H9 (cell line): ENCODE measurements around the gene KRT78. TPM values are rescaled to one million over a fixed set of nuclear protein-coding genes. Genes with fewer than 3 reads are reported as not detected.

Experiments used
- DNase-seq: peaks from one replicate; pipeline ENCODE4 v3.0.0-alpha.2; 2017
- H2AFZ ChIP-seq: one replicate; pipeline ENCODE4 v1.6.1; 2013; ENCODE audit warnings: mild to moderate bottlenecking, low read length, control low read depth, moderate library complexity
- H2AK5ac ChIP-seq: 2 replicates; pipeline ENCODE4 v1.6.1; 2013; ENCODE audit warnings: low read length, control low read depth, mixed read lengths; ENCODE audit not compliant: insufficient read length
- H2BK120ac ChIP-seq: one replicate; pipeline ENCODE4 v1.6.1; 2013; ENCODE audit warnings: low read depth, mild to moderate bottlenecking, low read length, control low read depth, inconsistent platforms; ENCODE audit not compliant: poor library complexity, severe bottlenecking
- H2BK12ac ChIP-seq: 2 replicates; pipeline ENCODE4 v1.6.1; 2013; ENCODE audit warnings: low read length, control low read depth, mixed read lengths, low read depth; ENCODE audit not compliant: insufficient read length
- H2BK15ac ChIP-seq: 2 replicates; pipeline ENCODE4 v1.6.1; 2013; ENCODE audit warnings: low read depth, low read length, control low read depth
- H2BK20ac ChIP-seq: one replicate; pipeline ENCODE4 v1.6.1; 2013; ENCODE audit warnings: low read depth, mild to moderate bottlenecking, low read length, control low read depth, inconsistent platforms; ENCODE audit not compliant: poor library complexity, severe bottlenecking
- H2BK5ac ChIP-seq: 2 replicates; pipeline ENCODE4 v1.6.1; 2013; ENCODE audit warnings: low read length, control low read depth, mixed read lengths; ENCODE audit not compliant: insufficient read length
- H3K14ac ChIP-seq: 2 replicates; pipeline ENCODE4 v1.6.1; 2013; ENCODE audit warnings: low read length, control low read depth; ENCODE audit not compliant: insufficient read depth
- H3K18ac ChIP-seq: 2 replicates; pipeline ENCODE4 v1.6.1; 2013; ENCODE audit warnings: low read depth, mild to moderate bottlenecking, mixed read lengths, low read length, control low read depth; ENCODE audit not compliant: insufficient read length
- H3K23ac ChIP-seq: 2 replicates; pipeline ENCODE4 v1.6.1; 2013; ENCODE audit warnings: low read length, control low read depth, mixed read lengths, low read depth; ENCODE audit not compliant: insufficient read length
- H3K23me2 ChIP-seq: 2 replicates; pipeline ENCODE4 v1.6.1; 2013; ENCODE audit warnings: low read depth, mild to moderate bottlenecking, mixed read lengths, low read length, control low read depth; ENCODE audit not compliant: insufficient read length, poor library complexity, severe bottlenecking
- H3K27ac ChIP-seq: 2 replicates; pipeline ENCODE4 v1.5.1; 2013; ENCODE audit warnings: low read length, control low read depth, mixed read lengths, low read depth; ENCODE audit not compliant: insufficient read length
- H3K27me3 ChIP-seq: 2 replicates; pipeline ENCODE4 v1.6.1; 2013; ENCODE audit warnings: low read length, control low read depth, inconsistent platforms; ENCODE audit not compliant: insufficient read depth
- H3K4ac ChIP-seq: 2 replicates; pipeline ENCODE4 v1.6.1; 2013; ENCODE audit warnings: low read depth, mild to moderate bottlenecking, control low read depth, inconsistent platforms, low read length, moderate library complexity
- H3K4me1 ChIP-seq: 2 replicates; pipeline ENCODE4 v1.6.1; 2013; ENCODE audit warnings: low read length, control low read depth, inconsistent platforms; ENCODE audit not compliant: insufficient read depth
- H3K4me2 ChIP-seq: 2 replicates; pipeline ENCODE4 v1.6.1; 2013; ENCODE audit warnings: low read length, control low read depth, mixed read lengths; ENCODE audit not compliant: insufficient read length, insufficient read depth
- H3K56ac ChIP-seq: 2 replicates; pipeline ENCODE4 v1.6.1; 2013; ENCODE audit warnings: low read depth, mild to moderate bottlenecking, mixed read lengths, low read length, control low read depth; ENCODE audit not compliant: insufficient read length
- H3K79me1 ChIP-seq: 2 replicates; pipeline ENCODE4 v1.6.1; 2013; ENCODE audit warnings: low read depth, mild to moderate bottlenecking, moderate library complexity, low read length, control low read depth, inconsistent platforms; ENCODE audit not compliant: insufficient read depth, poor library complexity, severe bottlenecking
- H3K79me2 ChIP-seq: 2 replicates; pipeline ENCODE4 v1.6.1; 2013; ENCODE audit warnings: low read length, control low read depth, inconsistent platforms; ENCODE audit not compliant: insufficient read depth
- H3K9ac ChIP-seq: 2 replicates; pipeline ENCODE4 v1.6.1; 2013; ENCODE audit warnings: low read length, control low read depth, mixed read lengths; ENCODE audit not compliant: insufficient read length; ENCODE audit errors: extremely low read depth
- H3K9me3 ChIP-seq: one replicate; pipeline ENCODE4 v1.6.1; 2013; ENCODE audit warnings: low read depth, low read length, inconsistent platforms; ENCODE audit not compliant: control insufficient read depth
- H3T11ph ChIP-seq: one replicate; pipeline ENCODE4 v1.6.1; 2013; ENCODE audit warnings: mild to moderate bottlenecking, low read length, control low read depth, inconsistent platforms
- H4K20me1 ChIP-seq: one replicate; pipeline ENCODE4 v1.6.1; 2013; ENCODE audit not compliant: control insufficient read depth, insufficient read length, insufficient read depth
- H4K5ac ChIP-seq: 2 replicates; pipeline ENCODE4 v1.6.1; 2013; ENCODE audit warnings: low read depth, mild to moderate bottlenecking, mixed read lengths, low read length, control low read depth; ENCODE audit not compliant: insufficient read length
- H4K8ac ChIP-seq: replicated peaks from 2 replicates; pipeline ENCODE4 v1.6.1; 2013; ENCODE audit warnings: low read length, control low read depth, mixed read lengths, low read depth; ENCODE audit not compliant: insufficient read length
- H4K91ac ChIP-seq: 2 replicates; pipeline ENCODE4 v1.6.1; 2013; ENCODE audit warnings: low read depth, mild to moderate bottlenecking, moderate library complexity, mixed read lengths, low read length, control low read depth; ENCODE audit not compliant: insufficient read length
- H3K27ac Mint-ChIP-seq, 3 experiments: 2 replicates in 2 of 3; 3 replicates in 1 of 3; pipeline ENCODE4 v1.8.0; 2020 to 2021; ENCODE audit warnings: mixed read lengths in 3 of 3, mild to moderate bottlenecking in 1 of 3, moderate library complexity in 1 of 3
- H3K27me3 Mint-ChIP-seq: 2 replicates; pipeline ENCODE4 v1.8.0; 2021; ENCODE audit warnings: low read depth, mild to moderate bottlenecking, moderate library complexity, mixed read lengths
- H3K36me3 Mint-ChIP-seq, 3 experiments: 2 replicates in 2 of 3; 3 replicates in 1 of 3; pipeline ENCODE4 v1.8.0; 2020 to 2021; ENCODE audit warnings: low read depth in 3 of 3, mixed read lengths in 3 of 3; ENCODE audit not compliant: insufficient read depth in 1 of 3
- H3K4me1 Mint-ChIP-seq, 2 experiments: 2 replicates each; pipeline ENCODE4 v1.8.0; 2020; ENCODE audit warnings: mixed read lengths in 2 of 2
- H3K4me3 Mint-ChIP-seq, 2 experiments: 2 replicates in 1 of 2; 3 replicates in 1 of 2; pipeline ENCODE4 v1.8.0; 2020 to 2021; ENCODE audit warnings: mild to moderate bottlenecking in 2 of 2, mixed read lengths in 2 of 2, moderate library complexity in 1 of 2
- H3K9me3 Mint-ChIP-seq, 2 experiments: 2 replicates in 1 of 2; 3 replicates in 1 of 2; pipeline ENCODE4 v1.8.0; 2020; ENCODE audit warnings: mild to moderate bottlenecking in 2 of 2, mixed read lengths in 2 of 2, moderate library complexity in 1 of 2
- total RNA-seq: library from RNA; stranded (reverse); gene quantifications from 2 replicates; pipeline ENCODE4 v1.2.1, GENCODE V29; 2021
- TF ChIP-seq, protein P1 (sequence below): fragments of 200-600 bp; sonication (generic); conservative IDR thresholded peaks from 3 replicates; pipeline ENCODE4 v1.8.0; 2021; ENCODE audit warnings: antibody characterized with exemption, mild to moderate bottlenecking

KRT78 gene
- total RNA-seq, 1 experiment from 2014 or later, result not detected

GRCh38 chr12:52828156-52828555, 20.6 kb downstream of the KRT78 start:
- TF ChIP-seq, protein P1, sequence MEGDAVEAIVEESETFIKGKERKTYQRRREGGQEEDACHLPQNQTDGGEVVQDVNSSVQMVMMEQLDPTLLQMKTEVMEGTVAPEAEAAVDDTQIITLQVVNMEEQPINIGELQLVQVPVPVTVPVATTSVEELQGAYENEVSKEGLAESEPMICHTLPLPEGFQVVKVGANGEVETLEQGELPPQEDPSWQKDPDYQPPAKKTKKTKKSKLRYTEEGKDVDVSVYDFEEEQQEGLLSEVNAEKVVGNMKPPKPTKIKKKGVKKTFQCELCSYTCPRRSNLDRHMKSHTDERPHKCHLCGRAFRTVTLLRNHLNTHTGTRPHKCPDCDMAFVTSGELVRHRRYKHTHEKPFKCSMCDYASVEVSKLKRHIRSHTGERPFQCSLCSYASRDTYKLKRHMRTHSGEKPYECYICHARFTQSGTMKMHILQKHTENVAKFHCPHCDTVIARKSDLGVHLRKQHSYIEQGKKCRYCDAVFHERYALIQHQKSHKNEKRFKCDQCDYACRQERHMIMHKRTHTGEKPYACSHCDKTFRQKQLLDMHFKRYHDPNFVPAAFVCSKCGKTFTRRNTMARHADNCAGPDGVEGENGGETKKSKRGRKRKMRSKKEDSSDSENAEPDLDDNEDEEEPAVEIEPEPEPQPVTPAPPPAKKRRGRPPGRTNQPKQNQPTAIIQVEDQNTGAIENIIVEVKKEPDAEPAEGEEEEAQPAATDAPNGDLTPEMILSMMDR, result no peak
- no peak overlapping the region for H3K4me2 ChIP-seq

More at GRCh38 chr12:52828156-52828555, 20.6 kb downstream of the KRT78 start:
- Histone ChIP-seq H3K14ac (no peak overlapping the region), H2BK5ac (no peak overlapping the region), H2BK20ac (no peak overlapping the region), H3K79me2 (no peaks in the 10 kb centered on the region), H4K20me1 (no peaks in the 10 kb centered on the region), H3K18ac (no peak overlapping the region), H3K27ac (no peak overlapping the region), H3K56ac (no peak overlapping the region), H2BK120ac (no peak overlapping the region), H4K5ac (no peak overlapping the region), H3K79me1 (no peaks in the 10 kb centered on the region), H4K8ac (no peak overlapping the region), H3K4me1 (peaks cover 5% of the 10 kb centered on the region; the same call in 1 of the 2 replicates), H3K4ac (no peak overlapping the region), H3K23me2 (no peaks in the 10 kb centered on the region), H3K23ac (no peak overlapping the region), H3K9me3 (no peaks in the 10 kb centered on the region), H2AFZ (no peak overlapping the region), H2BK12ac (no peak overlapping the region), H3K27me3 (no peaks in the 10 kb centered on the region), H4K91ac (no peak overlapping the region), H2BK15ac (no peak overlapping the region), H3K9ac (no peak overlapping the region), H2AK5ac (no peak overlapping the region), H3T11ph (no peak overlapping the region)
- H3K9me3 Mint-ChIP-seq, result no peaks in the 10 kb centered on the region
- H3K4me3 Mint-ChIP-seq, result no peak overlapping the region
- H3K36me3 Mint-ChIP-seq, result no peaks in the 10 kb centered on the region
- no peak overlapping the region for H3K27ac Mint-ChIP-seq
- peaks cover 2% of the 10 kb centered on the region for H3K27me3 Mint-ChIP-seq
- DNase-seq, result no peak
- peaks cover 5 to 7% of the 10 kb centered on the region in 2 experiments; a peak in 3 of 4 replicates for H3K4me1 Mint-ChIP-seq
